Ovary (tissue), 3 donors: Measurements from ENCODE around the gene VSX2.

Experiments used
- EP300 ChIP-seq: sonication (generic); formaldehyde crosslinking; IDR thresholded peaks from one replicate; pipeline ENCODE4 v1.6.1; 2017; ENCODE audit warnings: antibody characterized with exemption
- TF ChIP-seq, protein P1 (sequence below), 3 donors: fragments of 450-650 bp in 2 of 3; fragments of 200-600 bp in 1 of 3; IDR thresholded peaks; one replicate each; pipeline versions ENCODE4 v1.5.1 to v1.8.0; 2016 to 2022; ENCODE audit warnings: antibody characterized with exemption in 3 of 3, mild to moderate bottlenecking in 1 of 3
- donor health status: DM: no; HTN: no; CAD: no.

DNA sequence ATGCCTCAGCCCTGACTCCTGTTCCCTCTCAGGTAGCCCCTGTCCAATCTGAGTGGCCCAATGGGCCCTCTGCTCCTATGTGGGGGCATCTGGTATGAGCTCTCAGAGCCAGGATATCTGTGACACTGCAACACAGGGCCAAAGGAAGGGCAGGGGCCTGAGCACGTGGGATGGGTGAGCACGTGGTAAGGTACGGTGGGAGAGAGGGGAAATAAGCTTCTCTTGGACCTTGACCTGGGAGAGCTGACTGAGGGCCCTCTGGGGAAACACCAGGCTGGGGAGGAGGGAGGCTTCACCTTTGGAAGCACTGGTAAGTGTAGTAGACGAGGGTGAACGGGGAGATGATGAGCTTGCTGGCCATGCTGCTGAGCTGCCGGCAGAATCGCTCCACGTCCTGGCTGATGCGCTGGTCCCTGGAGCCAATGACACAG lies 56.8 kb downstream of the VSX2 start:
- TF ChIP-seq, protein P1, sequence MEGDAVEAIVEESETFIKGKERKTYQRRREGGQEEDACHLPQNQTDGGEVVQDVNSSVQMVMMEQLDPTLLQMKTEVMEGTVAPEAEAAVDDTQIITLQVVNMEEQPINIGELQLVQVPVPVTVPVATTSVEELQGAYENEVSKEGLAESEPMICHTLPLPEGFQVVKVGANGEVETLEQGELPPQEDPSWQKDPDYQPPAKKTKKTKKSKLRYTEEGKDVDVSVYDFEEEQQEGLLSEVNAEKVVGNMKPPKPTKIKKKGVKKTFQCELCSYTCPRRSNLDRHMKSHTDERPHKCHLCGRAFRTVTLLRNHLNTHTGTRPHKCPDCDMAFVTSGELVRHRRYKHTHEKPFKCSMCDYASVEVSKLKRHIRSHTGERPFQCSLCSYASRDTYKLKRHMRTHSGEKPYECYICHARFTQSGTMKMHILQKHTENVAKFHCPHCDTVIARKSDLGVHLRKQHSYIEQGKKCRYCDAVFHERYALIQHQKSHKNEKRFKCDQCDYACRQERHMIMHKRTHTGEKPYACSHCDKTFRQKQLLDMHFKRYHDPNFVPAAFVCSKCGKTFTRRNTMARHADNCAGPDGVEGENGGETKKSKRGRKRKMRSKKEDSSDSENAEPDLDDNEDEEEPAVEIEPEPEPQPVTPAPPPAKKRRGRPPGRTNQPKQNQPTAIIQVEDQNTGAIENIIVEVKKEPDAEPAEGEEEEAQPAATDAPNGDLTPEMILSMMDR (IDR thresholded peaks at IDR 0.05), result no peak
- TF ChIP-seq EP300, result no peak
